ENCODE data around the gene SMYD2.

DNA sequence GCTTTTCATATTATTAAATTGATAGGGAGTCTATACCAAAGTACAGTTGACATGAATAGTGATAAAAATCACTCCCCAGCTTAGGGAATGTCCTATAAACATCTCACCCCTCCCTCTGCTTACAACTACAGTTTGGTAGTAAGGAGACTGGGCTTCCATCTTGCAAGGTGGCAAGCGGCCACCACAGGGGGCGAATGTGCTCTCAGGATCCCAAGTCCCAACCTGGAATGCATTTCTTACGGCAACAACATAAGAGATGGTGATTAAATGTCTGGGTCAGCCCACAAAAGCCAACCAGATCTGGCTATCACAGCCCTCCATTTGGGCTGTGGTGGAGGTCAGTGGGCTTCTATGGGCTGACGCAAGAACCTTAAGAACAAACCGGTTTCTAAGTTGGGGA is 68.0 kb downstream of the SMYD2 start:
- TF ChIP-seq POLR2A (IDR thresholded peaks at IDR 0.05) (no peak), CTCF (IDR thresholded peaks at IDR 0.05) (no peak)
